HFFc6 (cell line): ENCODE results near the gene C16orf90. TPM values are rescaled to one million over a fixed set of nuclear protein-coding genes. Genes with fewer than 3 reads are reported as not detected.
"Not testable (repeated sequence)": the region's sequence is repeated elsewhere in the genome, so short reads cannot be mapped to it uniquely, and the experiment has no call there.

Source experiments
- DNase-seq: peaks from one replicate; pipeline ENCODE4 v3.0.0-alpha.2; 2018
- H3K27ac Mint-ChIP-seq: 2 replicates; pipeline ENCODE4 v1.8.0; 2020; ENCODE audit warnings: mild to moderate bottlenecking, mixed read lengths
- H3K27me3 Mint-ChIP-seq: 2 replicates; pipeline ENCODE4 v1.8.0; 2021; ENCODE audit warnings: mild to moderate bottlenecking, moderate library complexity, mixed read lengths; ENCODE audit not compliant: insufficient read depth
- H3K36me3 Mint-ChIP-seq: 2 replicates; pipeline ENCODE4 v1.8.0; 2021; ENCODE audit warnings: low read depth, mixed read lengths
- H3K4me1 Mint-ChIP-seq: 2 replicates; pipeline ENCODE4 v1.8.0; 2020; ENCODE audit warnings: low read depth, mixed read lengths
- H3K4me3 Mint-ChIP-seq: 2 replicates; pipeline ENCODE4 v1.8.0; 2020; ENCODE audit warnings: mild to moderate bottlenecking, moderate library complexity, mixed read lengths
- H3K9me3 Mint-ChIP-seq: 2 replicates; pipeline ENCODE4 v1.8.0; 2020; ENCODE audit warnings: mild to moderate bottlenecking, mixed read lengths
- CTCF ChIP-seq: fragments of 200-600 bp; sonication (generic); IDR thresholded peaks from 2 replicates; pipeline ENCODE4 v1.5.0; 2021; ENCODE audit warnings: antibody characterized with exemption, mild to moderate bottlenecking
- total RNA-seq, 6 experiments: library from RNA; stranded (reverse); fragmentation: NEBNext Ultra II Directional; extraction: Animal tissue kit (Norgen Biotek cat#: 25700); gene quantifications; 2 replicates in 1 of 6; 3 replicates in 5 of 6; pipeline ENCODE4 v1.2.3, GENCODE V29; 2021

C16orf90 gene
- total RNA-seq, 6 experiments from 2014 or later, result not detected

DNA sequence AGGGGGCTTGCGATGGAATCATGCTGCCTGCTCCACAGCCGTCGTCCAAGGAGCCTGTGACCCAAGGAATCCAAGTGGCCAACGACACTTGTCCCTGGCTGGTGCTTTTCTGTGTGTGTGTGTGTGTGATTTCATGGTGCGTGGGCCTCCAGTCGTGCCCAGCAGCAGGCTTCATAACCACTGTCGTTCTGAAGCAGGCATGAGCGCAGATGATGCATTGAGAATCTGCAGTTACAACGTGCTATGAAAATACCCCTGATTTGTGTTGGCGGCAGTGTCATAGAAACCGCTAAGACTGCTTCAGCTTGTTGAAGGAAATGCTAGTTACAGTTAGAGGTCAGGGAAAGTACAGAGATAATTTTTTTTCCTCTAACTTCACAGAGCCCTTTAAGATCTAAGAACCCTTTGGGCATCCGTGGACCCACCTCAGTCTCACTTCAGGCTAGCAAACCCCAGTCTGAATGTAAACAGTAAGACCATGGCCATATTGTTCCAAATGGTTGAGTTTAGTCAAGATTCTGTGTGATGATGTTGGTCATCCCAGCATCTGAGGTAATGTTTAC is 15.6 kb downstream of the C16orf90 start:
- DNase-seq, result no peak
- Mint-ChIP-seq H3K36me3 (peaks cover 23% of the 10 kb centered on the region), H3K27me3 (peaks cover 4% of the 10 kb centered on the region), H3K27ac (no peak overlapping the region), H3K9me3 (no peaks in the 10 kb centered on the region), H3K4me1 (no peaks in the 10 kb centered on the region; the same call in 1 of the 2 replicates), H3K4me3 (no peak overlapping the region)
- no peak for TF ChIP-seq CTCF

- H3K4me3 Mint-ChIP-seq, result no peak overlapping the region
- H3K9me3 Mint-ChIP-seq, result no peaks in the 10 kb centered on the region
- no peak for DNase-seq
- peaks cover under 1% of the 10 kb centered on the region; the same call in 1 of the 2 replicates for H3K4me1 Mint-ChIP-seq
- TF ChIP-seq CTCF, result no peak
- no peak overlapping the region for H3K27ac Mint-ChIP-seq
- peaks cover 6% of the 10 kb centered on the region for H3K27me3 Mint-ChIP-seq
- H3K36me3 Mint-ChIP-seq, result peaks cover 17% of the 10 kb centered on the region
These were observed 16.9 kb downstream of the C16orf90 start for GRCh38 chr16:3478242-3478925.

DNA sequence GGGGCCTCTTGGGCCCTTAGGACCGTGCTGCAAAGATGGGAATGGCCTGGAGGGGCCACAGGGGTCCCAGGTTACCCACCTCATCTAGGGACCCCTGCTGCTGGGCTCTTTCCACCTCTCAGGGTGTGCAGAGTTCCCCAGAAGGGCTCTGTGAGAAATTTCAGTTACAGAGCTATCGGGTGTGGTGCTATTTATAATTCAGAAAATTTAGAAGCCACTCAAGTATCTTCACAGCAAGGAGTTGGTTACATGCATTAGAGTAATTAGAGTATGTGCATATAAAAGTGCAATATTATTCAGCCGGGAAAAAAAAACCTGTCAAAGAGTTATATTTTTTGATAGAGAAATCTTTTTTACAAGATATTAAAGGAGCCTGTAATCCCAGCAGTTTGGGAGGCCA is 18.9 kb downstream of the C16orf90 start:
- H3K4me1 Mint-ChIP-seq, result peaks cover 10% of the 10 kb centered on the region
- H3K9me3 Mint-ChIP-seq, result no peaks in the 10 kb centered on the region
- TF ChIP-seq CTCF, result no peak
- H3K27ac Mint-ChIP-seq, result no peak overlapping the region
- peaks cover 19% of the 10 kb centered on the region for H3K36me3 Mint-ChIP-seq
- no peak overlapping the region for H3K4me3 Mint-ChIP-seq
- no peak for DNase-seq
- peaks cover 4% of the 10 kb centered on the region; the same call in 1 of the 2 replicates for H3K27me3 Mint-ChIP-seq

DNA sequence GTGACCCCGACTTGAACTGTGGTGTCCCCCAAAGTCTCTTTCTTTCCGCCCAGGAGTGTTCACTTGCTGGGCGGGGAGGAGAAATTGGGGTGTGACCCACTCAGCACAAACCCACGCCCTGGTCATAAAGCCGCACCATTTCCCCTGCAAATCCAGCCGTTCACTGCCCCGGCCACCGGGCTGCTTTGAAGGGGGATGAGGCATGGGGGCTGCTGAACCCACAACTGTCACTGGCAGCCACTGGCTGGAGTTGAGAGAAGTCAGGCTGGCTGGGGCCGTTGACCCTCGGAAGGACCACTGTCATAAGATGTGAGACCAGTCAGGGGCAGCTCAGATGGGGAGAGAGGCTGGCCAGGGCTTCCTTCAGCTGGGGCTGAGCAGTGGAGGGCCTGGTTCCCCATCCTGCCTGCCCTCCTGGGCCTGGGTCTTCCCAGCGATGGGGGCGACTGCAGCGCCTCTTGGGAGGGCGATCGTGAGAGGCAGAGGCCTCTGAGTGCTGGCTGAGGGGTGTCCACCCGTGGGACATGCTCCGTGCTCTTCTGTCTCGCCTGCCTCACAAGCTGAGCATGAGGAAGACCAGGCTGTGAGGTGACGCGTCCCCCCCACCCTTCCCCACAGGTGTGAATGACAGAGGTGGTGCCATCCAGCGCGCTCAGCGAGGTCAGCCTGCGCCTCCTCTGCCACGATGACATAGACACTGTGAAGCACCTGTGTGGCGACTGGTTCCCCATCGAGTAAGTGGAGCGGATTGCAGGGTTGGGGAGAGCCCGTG is 19.5 kb downstream of the C16orf90 start:
- Mint-ChIP-seq H3K4me1 (peaks cover 10% of the 10 kb centered on the region), H3K27ac (no peak overlapping the region), H3K9me3 (no peaks in the 10 kb centered on the region), H3K36me3 (peaks cover 19% of the 10 kb centered on the region), H3K4me3 (no peak overlapping the region), H3K27me3 (peaks cover 2% of the 10 kb centered on the region; the same call in 1 of the 2 replicates)
- no peak for TF ChIP-seq CTCF
- DNase-seq, result no peak

GRCh38 chr16:3474870-3475269 is 20.4 kb downstream of the C16orf90 start:
- not testable (repeated sequence) for DNase-seq, H3K9me3 Mint-ChIP-seq, H3K4me1 Mint-ChIP-seq, H3K27ac Mint-ChIP-seq, H3K27me3 Mint-ChIP-seq, H3K4me3 Mint-ChIP-seq
- peaks cover 19% of the 10 kb centered on the region for H3K36me3 Mint-ChIP-seq
